SU-DHL-6 (cell line): ENCODE results near the gene TRAK2.

Experiments
- EZH2phosphoT487 ChIP-seq: fragments of 200-600 bp; sonication (generic), shearing (Covaris generic); conservative IDR thresholded peaks from 2 replicates; pipeline ENCODE4 v1.6.1; 2018; ENCODE audit warnings: mild to moderate bottlenecking, antibody characterized with exemption, low read length, moderate library complexity, mixed read lengths
- TF ChIP-seq, protein P1 (sequence below): fragments of 200-600 bp; sonication (generic); IDR thresholded peaks from one replicate; pipeline ENCODE4 v1.5.1; 2017; ENCODE audit warnings: antibody characterized with exemption, mild to moderate bottlenecking, low read length, moderate library complexity; ENCODE audit not compliant: insufficient read depth, poor library complexity, severe bottlenecking

DNA sequence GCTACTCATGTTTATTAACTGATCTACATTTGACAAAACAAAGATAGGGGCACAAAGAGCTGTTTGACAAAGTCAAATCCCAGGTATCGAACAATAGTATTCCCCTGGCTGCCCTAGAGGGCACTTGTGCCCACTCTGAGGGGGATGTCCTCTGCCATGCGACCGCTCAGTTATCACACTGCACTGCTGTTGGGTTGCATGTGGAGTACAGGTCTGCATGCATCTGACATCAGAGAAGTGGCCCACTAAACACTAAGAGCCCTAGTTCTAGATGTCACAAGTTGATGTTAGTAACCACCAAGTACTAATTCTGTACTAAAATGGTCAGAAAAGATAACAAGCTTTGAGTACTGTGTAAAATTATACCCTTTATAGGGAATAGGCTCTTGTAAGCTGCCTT is 74.0 kb downstream of the TRAK2 start:
- TF ChIP-seq, protein P1, sequence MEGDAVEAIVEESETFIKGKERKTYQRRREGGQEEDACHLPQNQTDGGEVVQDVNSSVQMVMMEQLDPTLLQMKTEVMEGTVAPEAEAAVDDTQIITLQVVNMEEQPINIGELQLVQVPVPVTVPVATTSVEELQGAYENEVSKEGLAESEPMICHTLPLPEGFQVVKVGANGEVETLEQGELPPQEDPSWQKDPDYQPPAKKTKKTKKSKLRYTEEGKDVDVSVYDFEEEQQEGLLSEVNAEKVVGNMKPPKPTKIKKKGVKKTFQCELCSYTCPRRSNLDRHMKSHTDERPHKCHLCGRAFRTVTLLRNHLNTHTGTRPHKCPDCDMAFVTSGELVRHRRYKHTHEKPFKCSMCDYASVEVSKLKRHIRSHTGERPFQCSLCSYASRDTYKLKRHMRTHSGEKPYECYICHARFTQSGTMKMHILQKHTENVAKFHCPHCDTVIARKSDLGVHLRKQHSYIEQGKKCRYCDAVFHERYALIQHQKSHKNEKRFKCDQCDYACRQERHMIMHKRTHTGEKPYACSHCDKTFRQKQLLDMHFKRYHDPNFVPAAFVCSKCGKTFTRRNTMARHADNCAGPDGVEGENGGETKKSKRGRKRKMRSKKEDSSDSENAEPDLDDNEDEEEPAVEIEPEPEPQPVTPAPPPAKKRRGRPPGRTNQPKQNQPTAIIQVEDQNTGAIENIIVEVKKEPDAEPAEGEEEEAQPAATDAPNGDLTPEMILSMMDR: no peak
- no peak for TF ChIP-seq EZH2phosphoT487
